Stimulated activated CD4-positive, alpha-beta T cell treated with anti-CD3 and anti-CD28 coated beads, TNF-alpha, amount 100 ng/mL, for 48 hours (primary cell): Measurements from ENCODE around the gene MEX3A.
"Not testable (repeated sequence)": the region's sequence is repeated elsewhere in the genome, so short reads cannot be mapped to it uniquely, and the experiment has no call there.

Experiments used
- DNase-seq, 3 donors: peaks; one replicate each; pipeline ENCODE4 v3.0.0-alpha.2; 2020; ENCODE audit warnings: low read depth in 3 of 3

The MEX3A gene

DNA sequence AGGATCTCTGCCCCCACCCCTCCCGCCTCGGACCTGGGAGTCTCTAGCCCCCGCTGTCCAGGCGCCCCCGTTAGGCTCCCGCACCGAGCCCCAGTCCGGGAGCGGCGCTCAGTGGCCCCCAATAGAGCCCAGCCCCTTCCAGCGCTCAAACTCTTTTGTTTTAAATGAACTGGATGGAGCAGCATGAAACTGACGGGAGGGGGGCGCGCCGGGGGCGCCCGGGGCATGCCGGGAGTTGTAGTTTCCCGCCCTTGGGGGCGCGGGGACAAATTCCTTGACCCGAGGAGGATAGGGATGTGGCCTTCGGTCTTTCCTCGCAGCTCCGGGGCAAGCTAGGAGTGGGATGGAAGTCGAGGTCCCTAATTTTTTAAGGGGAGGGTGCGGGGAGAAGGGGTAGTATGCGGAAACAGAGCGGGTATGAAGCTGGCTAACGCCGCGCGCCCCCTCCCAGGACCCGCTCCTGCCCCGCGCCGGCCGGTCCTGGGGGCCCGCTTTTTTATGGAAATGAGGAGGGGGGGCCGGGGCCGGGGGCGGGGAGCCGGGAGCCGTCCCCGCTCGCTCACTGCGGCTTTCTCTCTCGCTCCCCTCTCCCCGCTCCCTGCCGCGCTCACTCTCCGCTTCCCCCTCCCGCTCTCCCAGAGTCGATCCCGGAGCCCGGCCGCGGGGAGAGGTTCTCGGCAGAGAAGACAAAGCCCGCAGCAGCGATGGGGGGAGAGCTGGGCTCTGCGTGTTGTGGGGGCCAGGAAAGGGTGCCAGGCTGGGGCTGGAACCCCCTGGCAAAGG lies at the start of gene MEX3A:
TSS of gene MEX3A (minus strand) at position 157 of the 783 bp plus-strand sequence. CDS start 467 bp downstream, outside the sequence.
- peak in 2 of 3 donors; percentile 26 to 57 for DNase-seq

DNA sequence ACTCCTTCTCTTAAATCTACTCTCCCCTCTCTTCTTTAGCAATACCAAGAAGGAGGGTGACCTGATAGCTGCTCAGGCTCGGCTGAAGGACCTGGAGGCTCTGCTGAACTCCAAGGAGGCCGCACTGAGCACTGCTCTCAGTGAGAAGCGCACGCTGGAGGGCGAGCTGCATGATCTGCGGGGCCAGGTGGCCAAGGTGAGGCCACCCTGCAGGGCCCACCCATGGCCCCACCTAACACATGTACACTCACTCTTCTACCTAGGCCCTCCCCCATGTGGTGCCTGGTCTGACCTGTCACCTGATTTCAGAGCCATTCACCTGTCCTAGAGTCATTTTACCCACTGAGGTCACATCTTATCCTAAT lies 48.3 kb upstream of the MEX3A start:
- no peak for DNase-seq

GRCh38 chr1:156129687-156130577 lies 47.7 kb upstream of the MEX3A start:
- DNase-seq = peak; percentile 63 to 78 (median 78)

DNA sequence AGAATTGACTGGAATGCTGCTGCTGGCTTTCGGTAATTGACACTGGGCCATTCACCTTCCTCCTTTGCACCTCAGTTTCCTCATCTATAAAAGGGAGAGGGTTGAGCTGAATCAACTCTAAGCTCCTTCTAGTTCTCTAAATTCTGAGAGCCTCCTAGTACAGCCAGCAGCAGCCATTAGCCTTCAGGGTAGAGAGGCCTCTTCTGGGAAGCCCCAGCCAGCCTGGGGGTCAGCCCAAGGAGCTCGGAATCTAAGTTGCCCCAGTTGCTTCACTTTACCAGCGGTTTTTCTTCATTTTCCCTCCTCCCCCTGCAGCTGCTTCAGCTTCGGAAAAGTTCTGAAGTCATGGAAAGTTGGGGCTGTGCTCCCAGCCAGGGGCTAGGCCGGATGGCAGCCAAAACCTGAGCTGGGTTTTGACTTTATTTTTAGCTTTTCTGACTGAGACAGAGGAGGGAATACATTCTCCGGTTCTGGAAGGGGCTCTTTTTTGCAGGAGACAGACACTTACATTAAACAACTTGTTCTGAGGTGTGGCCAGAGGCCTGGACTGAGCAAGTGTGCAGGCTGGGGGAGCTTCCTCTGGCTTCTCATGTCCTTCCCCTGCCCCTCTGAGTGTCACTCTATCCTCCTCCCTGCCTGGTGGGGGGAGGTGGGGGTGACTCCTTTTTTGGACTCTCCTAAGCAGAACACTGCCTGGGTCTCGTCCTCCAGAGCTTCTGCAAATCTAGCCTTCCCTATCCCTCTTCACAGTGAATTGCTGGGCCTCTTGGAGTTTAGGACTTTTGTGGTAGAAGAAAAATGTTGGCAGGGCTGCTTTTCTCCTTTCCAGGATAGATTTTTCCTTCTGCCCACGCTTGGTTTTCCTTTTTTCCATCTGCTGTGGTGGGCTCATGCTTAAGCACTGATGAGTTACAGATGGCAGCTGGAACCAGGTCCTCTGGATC lies 46.7 kb upstream of the MEX3A start:
- DNase-seq = no peak

DNA sequence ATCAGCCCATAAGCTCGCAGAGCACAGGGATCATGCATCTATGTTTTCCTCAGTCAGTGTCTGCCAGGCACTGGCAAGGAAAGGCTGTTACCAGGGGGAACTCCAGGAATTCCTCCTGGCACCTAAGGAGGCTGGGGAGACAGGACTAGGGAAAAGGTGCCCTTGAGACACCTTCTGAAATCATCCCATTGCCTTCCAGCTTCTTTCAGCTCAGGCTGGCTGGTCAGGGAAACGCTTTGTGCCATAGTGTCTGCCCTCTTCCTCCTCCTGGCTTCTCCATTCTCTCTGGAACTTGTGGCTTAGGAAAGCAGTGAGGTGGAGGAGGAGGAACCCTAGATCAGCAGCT lies 46.0 kb upstream of the MEX3A start:
- DNase-seq = no peak

DNA sequence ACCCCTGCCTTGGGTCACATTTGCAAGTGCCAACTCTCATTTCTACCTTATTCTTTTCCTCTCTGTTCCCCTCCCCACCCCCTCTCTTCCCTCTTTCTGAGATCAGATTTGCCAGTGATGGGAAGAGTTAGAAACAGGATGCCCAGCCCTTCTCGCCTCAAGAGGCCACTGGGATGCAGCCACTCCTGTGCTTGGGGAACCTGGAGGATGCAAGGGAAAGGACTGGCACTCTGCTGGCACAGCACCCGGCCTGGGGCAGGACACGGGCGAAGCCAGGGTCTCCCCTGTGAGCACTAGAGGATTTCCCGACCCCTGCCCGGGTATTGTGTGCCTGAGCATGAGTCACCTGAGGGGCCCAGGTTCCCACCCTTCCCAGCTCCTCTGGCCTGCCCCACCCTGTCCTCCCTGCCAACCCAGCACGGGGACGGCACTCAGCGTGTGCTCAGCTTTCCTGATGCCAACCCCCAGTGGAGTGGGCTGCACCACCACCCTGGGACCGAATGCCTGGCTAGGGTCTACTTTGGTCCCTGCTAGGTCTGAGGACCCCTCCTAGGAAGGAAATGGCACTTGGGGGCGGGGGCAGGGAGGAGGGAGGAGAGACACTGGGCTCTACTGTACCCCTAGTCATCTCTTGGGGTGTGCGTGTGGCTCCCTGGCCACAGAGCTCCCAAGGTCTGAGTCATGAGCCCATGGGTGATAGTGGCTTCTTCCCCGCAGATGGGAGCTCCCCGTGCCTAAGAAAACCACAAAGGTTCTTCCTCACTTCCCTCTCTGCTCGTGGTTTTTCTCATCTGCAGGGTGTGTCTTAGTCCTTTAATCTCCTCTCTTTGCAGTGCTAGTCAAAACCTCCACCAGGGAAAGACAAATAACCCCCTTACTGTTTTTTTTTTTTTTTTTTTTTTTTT lies 44.6 kb upstream of the MEX3A start:
- peak; percentile 74 to 82 (median 76) for DNase-seq

DNA sequence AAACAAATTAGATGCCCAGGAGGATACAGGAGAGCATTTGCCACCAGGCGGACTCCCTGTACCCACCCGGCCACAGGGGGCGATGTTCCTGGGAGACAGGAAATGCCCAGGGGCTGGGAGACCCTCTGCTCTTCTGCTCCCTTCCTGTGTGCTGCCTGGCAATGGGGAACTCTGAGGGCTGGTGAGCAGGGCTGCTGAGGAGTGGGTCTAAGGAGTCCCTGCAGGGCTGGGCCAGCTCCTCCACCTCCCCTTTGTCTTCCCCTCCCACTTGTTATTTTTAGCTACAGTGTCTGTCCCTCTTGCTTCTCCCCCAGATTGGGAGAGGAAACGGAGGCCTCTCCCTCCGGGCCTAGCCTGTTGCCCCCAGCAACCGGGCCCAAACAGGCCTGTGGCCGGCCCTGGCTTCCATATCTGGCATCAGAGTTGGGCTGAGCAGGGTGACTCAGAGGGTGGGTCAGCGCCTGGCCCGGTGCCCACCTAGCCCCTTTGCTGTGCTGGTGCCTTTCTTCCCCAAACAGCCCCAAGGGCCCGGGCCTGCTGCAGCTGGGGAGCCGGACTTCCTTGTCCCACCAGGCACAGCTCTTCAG lies 43.9 kb upstream of the MEX3A start:
- no peak for DNase-seq

- DNase-seq = not testable (repeated sequence)
Observed at GRCh38 chr1:156125544-156125943, 43.3 kb upstream of the MEX3A start.

DNA sequence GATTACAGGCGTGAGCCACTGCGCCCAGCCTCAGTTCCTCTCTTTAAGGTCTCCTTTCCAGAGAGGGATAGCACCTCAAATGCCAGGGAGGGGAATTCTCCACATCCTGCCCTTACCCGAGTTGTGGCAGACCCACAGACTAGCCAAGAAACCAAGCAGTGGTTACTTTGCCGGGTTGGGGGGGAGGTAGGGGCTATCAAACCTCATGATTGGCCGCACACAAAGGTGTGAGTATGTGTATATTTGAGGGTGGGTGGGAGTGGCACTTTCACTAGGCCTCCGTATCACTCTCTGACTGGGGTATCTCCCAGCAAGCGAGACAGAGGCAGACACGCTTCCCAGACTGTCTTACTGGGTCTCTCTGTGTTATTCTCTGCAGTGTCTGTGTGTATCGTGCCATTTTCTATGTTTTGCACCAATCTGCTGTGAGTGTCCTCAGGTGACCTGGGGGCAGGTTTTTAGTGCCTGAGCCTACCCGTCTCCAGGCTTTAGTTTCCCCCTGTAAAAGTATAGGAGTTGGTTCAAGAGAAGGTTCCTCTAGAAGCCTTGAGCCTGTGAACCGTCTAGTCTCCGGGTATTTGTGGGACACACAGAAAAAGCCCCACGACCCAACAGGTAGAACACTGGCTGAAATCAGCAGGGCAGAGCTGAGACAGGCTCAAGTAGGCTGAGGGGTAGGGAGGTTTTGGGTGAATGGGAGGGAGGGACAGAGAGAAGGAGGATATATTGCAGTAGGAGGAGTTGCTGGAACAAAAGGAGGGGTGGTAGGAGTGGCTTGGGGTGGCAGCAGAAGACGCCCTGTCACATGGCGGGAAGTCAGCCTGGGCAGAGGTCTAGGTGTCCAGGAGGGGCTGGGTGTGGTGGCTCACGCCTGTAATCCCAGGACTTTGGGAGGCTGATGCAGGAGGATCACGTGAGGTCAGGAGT lies 42.6 kb upstream of the MEX3A start:
- no peak for DNase-seq

GRCh38 chr1:156123356-156124196 lies 41.3 kb upstream of the MEX3A start:
- peak in 1 of 3 donors; percentile 39 for DNase-seq

GRCh38 chr1:156122519-156123355 lies 40.5 kb upstream of the MEX3A start:
- DNase-seq = no peak

- no peak for DNase-seq
Observed at GRCh38 chr1:156122086-156122485, 39.8 kb upstream of the MEX3A start.

DNA sequence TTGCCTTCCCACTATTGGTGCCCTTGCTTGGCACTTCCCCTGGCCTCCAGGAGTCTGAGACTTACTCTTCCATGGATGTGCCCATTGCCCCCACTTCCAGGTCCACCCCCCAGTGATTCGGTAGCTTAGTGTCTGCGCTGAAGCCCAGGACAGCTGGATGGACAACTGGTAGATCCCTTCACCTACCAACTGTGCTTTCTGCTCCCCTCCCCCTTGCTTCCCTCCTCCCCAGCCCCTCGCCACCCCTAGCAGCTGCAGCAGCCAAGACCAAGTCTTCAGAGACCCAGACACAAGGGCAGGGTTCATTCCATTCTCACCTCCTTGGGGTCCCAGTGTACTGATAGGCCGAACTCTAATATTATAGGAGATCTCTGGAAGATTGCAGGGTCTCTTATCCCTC lies 39.2 kb upstream of the MEX3A start:
- no peak for DNase-seq

DNA sequence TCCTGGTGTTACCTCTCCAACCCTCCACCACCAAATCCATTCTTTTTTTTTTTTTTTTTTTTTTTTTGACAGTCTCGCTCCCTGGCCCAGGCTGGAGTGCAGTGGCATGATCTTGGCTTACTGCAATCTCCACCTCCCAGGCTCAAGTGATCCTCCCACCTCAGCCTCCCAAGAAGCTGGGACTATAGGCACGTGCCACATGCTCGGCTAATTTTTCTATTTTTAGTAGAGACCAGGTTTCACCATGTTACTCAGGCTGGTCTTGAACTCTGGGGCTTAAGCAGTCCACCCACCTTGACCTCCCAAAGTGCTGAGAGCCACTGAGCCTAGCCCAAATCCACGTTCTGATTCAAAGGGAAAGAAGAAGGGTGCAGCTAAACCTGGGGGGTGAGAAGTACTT lies 38.7 kb upstream of the MEX3A start:
- not testable (repeated sequence) for DNase-seq

DNA sequence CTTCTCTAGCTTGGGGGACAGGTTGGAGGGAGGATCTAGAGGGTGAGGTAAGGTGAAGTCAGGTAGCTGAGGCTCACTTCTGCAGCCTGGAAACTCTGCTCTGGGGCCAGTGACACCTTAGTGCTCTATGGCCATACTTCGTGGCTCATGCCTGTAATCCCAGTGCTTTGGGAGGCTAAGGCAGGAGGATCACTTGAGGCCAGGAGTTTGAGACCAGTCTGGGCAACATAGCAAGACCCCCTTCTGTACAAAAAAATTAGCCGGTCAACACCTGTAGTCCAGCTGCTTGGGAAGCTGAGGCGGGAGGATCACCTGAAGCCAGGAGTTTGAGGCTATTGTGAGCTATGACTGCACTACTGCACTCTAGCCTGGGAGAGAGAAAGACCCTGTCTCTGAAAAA lies 38.1 kb upstream of the MEX3A start:
- no peak for DNase-seq

- DNase-seq = no peak
Observed at GRCh38 chr1:156119503-156120209, 37.4 kb upstream of the MEX3A start.
